ENCODE measurements around the gene CEP57. TPM values are rescaled to one million over a fixed set of nuclear protein-coding genes. Genes with fewer than 3 reads are reported as not detected.

CEP57 gene
- total and polyA plus RNA-seq, 2 of the 13 experiments (the other 11 are each of a cell fraction or from before 2014, with no cell fraction given), result 34.3 to 59.4 TPM

DNA sequence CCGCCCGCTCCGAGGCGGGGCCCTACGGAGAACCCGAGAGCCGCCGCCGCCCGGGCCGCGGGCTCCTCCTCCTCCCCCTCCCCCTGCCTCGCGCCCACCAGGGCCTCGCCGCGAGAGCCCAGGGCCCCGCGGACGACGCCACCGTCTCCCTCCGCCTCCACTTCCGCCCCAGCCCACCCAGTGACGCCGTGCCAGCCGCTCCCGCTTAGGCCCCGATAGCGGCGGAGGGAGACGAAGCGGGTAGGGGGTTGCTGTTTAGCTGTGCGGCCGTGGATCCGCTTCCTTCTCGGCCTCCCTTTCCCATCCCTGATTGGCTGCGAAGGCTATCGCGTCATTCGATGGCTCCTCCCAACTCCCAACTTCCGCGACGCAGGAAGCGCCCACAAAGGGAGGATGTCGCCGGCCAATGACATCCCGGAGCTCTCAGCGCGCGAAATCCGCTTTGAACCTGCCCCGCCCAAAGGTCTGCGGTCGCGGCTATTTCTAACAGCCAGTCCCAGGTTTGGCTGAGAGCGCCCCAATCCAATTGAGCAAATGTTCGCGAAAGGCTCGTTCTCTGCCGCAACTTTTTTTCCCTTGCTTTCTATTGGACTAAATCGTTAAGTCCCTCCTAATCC is 684 bp upstream of the CEP57 start, which contains the start of gene FAM76B (continued):
- TF ChIP-seq AKNA (CRISPR knock-in tag; IDR thresholded peaks at IDR 0.05; ENCODE audit: borderline replicate concordance) (no peak), ZUFSP (CRISPR knock-in tag; IDR thresholded peaks at IDR 0.05; ENCODE audit: borderline replicate concordance) (no peak), RXRB (CRISPR knock-in tag; IDR thresholded peaks at IDR 0.05; ENCODE audit: borderline replicate concordance) (peak; percentile 51), ZNF724P (CRISPR knock-in tag; IDR thresholded peaks at IDR 0.05; ENCODE audit: borderline replicate concordance) (peak; percentile 64; the same call in 1 of the 2 replicates), KDM2A (CRISPR knock-in tag; IDR thresholded peaks at IDR 0.05; ENCODE audit: borderline replicate concordance, low read depth) (peak; percentile 96; the same call in 1 of the 2 replicates), ZNF607 (CRISPR knock-in tag; IDR thresholded peaks at IDR 0.05; ENCODE audit: borderline replicate concordance) (peak; percentile 25; the same call in 1 of the 2 replicates), ZNF788 (CRISPR knock-in tag; IDR thresholded peaks at IDR 0.05; ENCODE audit: borderline replicate concordance) (no peak; the same call in 1 of the 2 replicates), FOXJ3 (CRISPR knock-in tag; IDR thresholded peaks at IDR 0.05; ENCODE audit: borderline replicate concordance) (0 out of 2 replicates have a peak, but pooled peaks have one; percentile 52), ZBTB3 (CRISPR knock-in tag; IDR thresholded peaks at IDR 0.05; ENCODE audit: borderline replicate concordance, low read depth) (no peak), ZNF160 (CRISPR knock-in tag; IDR thresholded peaks at IDR 0.05) (peak; percentile 69), NR3C1 (CRISPR knock-in tag; IDR thresholded peaks at IDR 0.05) (no peak), ZNF33B (CRISPR knock-in tag; IDR thresholded peaks at IDR 0.05) (0 out of 2 replicates have a peak, but pooled peaks have one; percentile 36), NRL (CRISPR knock-in tag; IDR thresholded peaks at IDR 0.05; ENCODE audit: borderline replicate concordance) (peak; percentile 80), ISX (CRISPR knock-in tag; conservative IDR thresholded peaks at IDR 0.05) (no peak), ATM (IDR thresholded peaks at IDR 0.05; ENCODE audit: borderline replicate concordance) (no peak), HDAC6 (IDR thresholded peaks at IDR 0.05; ENCODE audit: low read depth, low read length) (no peak), RFXAP (CRISPR knock-in tag; IDR thresholded peaks at IDR 0.05; ENCODE audit: borderline replicate concordance) (no peak; the same call in 1 of the 2 replicates), HOXA3 (CRISPR knock-in tag; IDR thresholded peaks at IDR 0.05) (peak; percentile 98), RBM22 (optimal IDR thresholded peaks at IDR 0.05; ENCODE audit: low read length) (no peak)
- TF ChIP-seq, protein P1, sequence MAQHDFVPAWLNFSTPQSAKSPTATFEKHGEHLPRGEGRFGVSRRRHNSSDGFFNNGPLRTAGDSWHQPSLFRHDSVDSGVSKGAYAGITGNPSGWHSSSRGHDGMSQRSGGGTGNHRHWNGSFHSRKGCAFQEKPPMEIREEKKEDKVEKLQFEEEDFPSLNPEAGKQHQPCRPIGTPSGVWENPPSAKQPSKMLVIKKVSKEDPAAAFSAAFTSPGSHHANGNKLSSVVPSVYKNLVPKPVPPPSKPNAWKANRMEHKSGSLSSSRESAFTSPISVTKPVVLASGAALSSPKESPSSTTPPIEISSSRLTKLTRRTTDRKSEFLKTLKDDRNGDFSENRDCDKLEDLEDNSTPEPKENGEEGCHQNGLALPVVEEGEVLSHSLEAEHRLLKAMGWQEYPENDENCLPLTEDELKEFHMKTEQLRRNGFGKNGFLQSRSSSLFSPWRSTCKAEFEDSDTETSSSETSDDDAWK (CRISPR knock-in tag; IDR thresholded peaks at IDR 0.05), result no peak
- TF ChIP-seq, protein P2, sequence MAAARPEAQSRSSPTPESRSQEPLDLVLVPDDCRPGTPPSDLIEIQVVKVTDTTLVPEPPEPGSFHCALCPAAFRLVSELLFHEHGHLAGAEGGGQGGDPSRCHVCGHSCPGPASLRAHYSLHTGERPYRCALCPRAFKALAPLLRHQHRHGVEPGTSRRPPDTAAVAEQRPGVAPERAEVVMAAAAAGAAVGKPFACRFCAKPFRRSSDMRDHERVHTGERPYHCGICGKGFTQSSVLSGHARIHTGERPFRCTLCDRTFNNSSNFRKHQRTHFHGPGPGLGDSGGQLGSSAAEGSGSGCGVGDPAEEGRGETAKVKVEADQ (CRISPR knock-in tag; IDR thresholded peaks at IDR 0.05; ENCODE audit: borderline replicate concordance), result peak; percentile 91; the same call in 1 of the 2 replicates
